HepG2 (cell line): Measurements from ENCODE around the gene HOXA13. TPM values are rescaled to one million over a fixed set of nuclear protein-coding genes. Genes with fewer than 3 reads are reported as not detected.

ENCODE experiments used
- BCL6 ChIP-seq: IDR thresholded peaks from 2 replicates; pipeline ENCODE4 v1.6.1; 2016; ENCODE audit warnings: missing genetic modification reagents, missing compliant biosample characterization
- BHLHE40 ChIP-seq: IDR thresholded peaks from 2 replicates; pipeline ENCODE4 v1.6.1; 2011; ENCODE audit warnings: low read length, improper control_type of control experiment
- BRF2 ChIP-seq: sonication (generic); formaldehyde crosslinking; IDR thresholded peaks from 2 replicates; pipeline ENCODE4 v1.8.1; 2022; ENCODE audit warnings: mild to moderate bottlenecking, missing genetic modification reagents
- DPF2 ChIP-seq: sonication (generic); formaldehyde crosslinking; IDR thresholded peaks from 2 replicates; pipeline ENCODE4 v1.4.0; 2020; ENCODE audit warnings: mild to moderate bottlenecking, low read depth, missing genetic modification reagents, borderline replicate concordance
- DZIP1 ChIP-seq: sonication (generic); formaldehyde crosslinking; IDR thresholded peaks from 2 replicates; pipeline ENCODE4 v1.5.0; 2020; ENCODE audit warnings: mild to moderate bottlenecking, missing genetic modification reagents
- FOXO1 ChIP-seq: sonication (generic); formaldehyde crosslinking; IDR thresholded peaks from 2 replicates; pipeline ENCODE4 v1.4.0; 2020; ENCODE audit warnings: missing genetic modification reagents
- GLI4 ChIP-seq: sonication (generic); formaldehyde crosslinking; IDR thresholded peaks from 2 replicates; pipeline ENCODE4 v1.5.1; 2020; ENCODE audit warnings: missing genetic modification reagents, mild to moderate bottlenecking, moderate library complexity, borderline replicate concordance
- HINFP ChIP-seq: sonication (generic); formaldehyde crosslinking; IDR thresholded peaks from 2 replicates; pipeline ENCODE4 v1.4.0; 2020; ENCODE audit warnings: low read depth, mild to moderate bottlenecking, missing genetic modification reagents
- JUND ChIP-seq: sonication (generic); formaldehyde crosslinking; IDR thresholded peaks from 2 replicates; pipeline ENCODE4 v1.8.0; 2022; ENCODE audit warnings: mild to moderate bottlenecking, missing genetic modification reagents
- NR3C1 ChIP-seq: sonication (generic); formaldehyde crosslinking; IDR thresholded peaks from 2 replicates; pipeline ENCODE4 v1.4.0; 2020; ENCODE audit warnings: missing genetic modification reagents
- PAF1 ChIP-seq: IDR thresholded peaks from 2 replicates; pipeline ENCODE4 v1.6.1; 2016; ENCODE audit warnings: missing genetic modification reagents, missing compliant biosample characterization
- SRY ChIP-seq: sonication (generic); formaldehyde crosslinking; IDR thresholded peaks from 2 replicates; pipeline ENCODE4 v1.8.0; 2022; ENCODE audit warnings: mild to moderate bottlenecking, missing genetic modification reagents
- ZBTB1 ChIP-seq: sonication (generic); formaldehyde crosslinking; IDR thresholded peaks from 2 replicates; pipeline ENCODE4 v1.4.0; 2020; ENCODE audit warnings: missing genetic modification reagents, borderline replicate concordance
- ZEB1 ChIP-seq: IDR thresholded peaks from 2 replicates; pipeline ENCODE4 v1.6.1; 2012; ENCODE audit warnings: mild to moderate bottlenecking, low read depth, inconsistent platforms; ENCODE audit not compliant: insufficient replicate concordance
- ZFP91 ChIP-seq: sonication (generic); formaldehyde crosslinking; IDR thresholded peaks from 2 replicates; pipeline ENCODE4 v1.9.0; 2022; ENCODE audit warnings: missing genetic modification reagents, mild to moderate bottlenecking, borderline replicate concordance
- ZNF383 ChIP-seq: sonication (generic); formaldehyde crosslinking; IDR thresholded peaks from 2 replicates; pipeline ENCODE4 v1.4.0; 2020; ENCODE audit warnings: missing genetic modification reagents, mild to moderate bottlenecking, borderline replicate concordance
- ZNF460 ChIP-seq: sonication (generic); formaldehyde crosslinking; IDR thresholded peaks from 2 replicates; pipeline ENCODE4 v1.5.1; 2020; ENCODE audit warnings: missing genetic modification reagents, mild to moderate bottlenecking, borderline replicate concordance
- ZNF800 ChIP-seq: sonication (generic); formaldehyde crosslinking; IDR thresholded peaks from 2 replicates; pipeline ENCODE4 v1.4.0; 2020; ENCODE audit warnings: missing genetic modification reagents
- polyA plus RNA-seq, 8 experiments: library from polyadenylated mRNA; depleted of rRNA in 3 of 8; stranded (reverse) in 7 of 8; unstranded in 1 of 8; fragments of >200 nt; fragmentation: Illumina TruSeq in 4 of 8; extraction: Trizol in 4 of 8; gene quantifications; 2 replicates each; pipeline versions ENCODE4 v1.2.1 to v1.2.3, GENCODE V29; 2011 to 2016; ENCODE audit warnings: low read depth in 4 of 8, missing spikeins in 1 of 8, mixed read lengths in 1 of 8; ENCODE audit not compliant: insufficient read depth in 1 of 8
- total RNA-seq, 5 experiments: library from RNA; depleted of rRNA; stranded (reverse); fragments of >200 nt; fragmentation: Illumina TruSeq; extraction: Trizol; gene quantifications; 2 replicates each; pipeline ENCODE4 v1.2.3, GENCODE V29; 2016; ENCODE audit warnings: low read depth in 1 of 5

HOXA13 gene
- total and polyA plus RNA-seq, 2 of the 13 experiments (the other 11 are each of a cell fraction or from before 2014, with no cell fraction given), result 0.01 to 0.04 TPM

- TF ChIP-seq ZFP91 (CRISPR knock-in tag) (peak; percentile 65; the same call in 1 of the 2 replicates), GLI4 (CRISPR knock-in tag) (no peak), FOXO1 (no peak), BCL6 (no peak), ZBTB1 (CRISPR knock-in tag) (no peak), BRF2 (CRISPR knock-in tag) (no peak), HINFP (CRISPR knock-in tag) (no peak), ZNF460 (CRISPR knock-in tag) (no peak), NR3C1 (no peak), DPF2 (CRISPR knock-in tag) (no peak), ZNF383 (CRISPR knock-in tag) (no peak), ZEB1 (no peak), JUND (0 out of 2 replicates have a peak, but pooled peaks have one; percentile 12), BHLHE40 (peak; percentile 63), ZNF800 (peak; percentile 85), DZIP1 (CRISPR knock-in tag) (no peak), PAF1 (CRISPR knock-in tag) (no peak), SRY (0 out of 2 replicates have a peak, but pooled peaks have one; percentile 34)
Measured at GRCh38 chr7:27150568-27151340, 49.1 kb downstream of the HOXA13 start (continued).
